Heart left ventricle (tissue), 13 donors: Measurements from ENCODE around the gene EYA4.

Source experiments
- POLR2A ChIP-seq, 2 donors: fragments of 450-650 bp; IDR thresholded peaks; one replicate each; pipeline ENCODE4 v1.6.1; 2017; ENCODE audit warnings: antibody characterized with exemption in 2 of 2, mild to moderate bottlenecking in 2 of 2, moderate library complexity in 2 of 2
- TF ChIP-seq, protein P1 (sequence below), 12 donors: fragments of 200-600 bp; sonication (generic) in 4 of 12; IDR thresholded peaks; one replicate each; pipeline versions ENCODE4 v1.5.0 to v1.8.0; 2018 to 2022; ENCODE audit warnings: antibody characterized with exemption in 12 of 12, mild to moderate bottlenecking in 5 of 12
- donor health status: ischemic (EF 13 %, LVEDD 7.1; RV severe dilation, severe dysfunction).
- donor health status: DM: no; HTN: yes; CAD: no.
- donor health status: DM: no; HTN: no; CAD: no.
- donor health status: ischemic (EF 25% LVEDD 6.9; RV normal size, moderate dysfunction).
- donor health status: ischemic (EF 25% LVEDD 5.7; RV mildly dilated, moderate dysfunction).
- donor health status: ischemic (EF 35%, LVEDD 5.7; RV mildly dilated, moderate dysfunction).
- donor health status: nonischemic (EF 11% LVEDD 7.7; RV severe dilation, severe dysfunction).
- donor health status: DM: yes; HTN: yes; CAD: no.
- donor health status: PGD.
- donor health status: ischemic (EF 29% LVEDD 5.4; RV normal size, mild dysfunction).
- donor health status: nonischemic (EF 23%, LVEDD 6.1; RV moderate dilation, normal function).

DNA sequence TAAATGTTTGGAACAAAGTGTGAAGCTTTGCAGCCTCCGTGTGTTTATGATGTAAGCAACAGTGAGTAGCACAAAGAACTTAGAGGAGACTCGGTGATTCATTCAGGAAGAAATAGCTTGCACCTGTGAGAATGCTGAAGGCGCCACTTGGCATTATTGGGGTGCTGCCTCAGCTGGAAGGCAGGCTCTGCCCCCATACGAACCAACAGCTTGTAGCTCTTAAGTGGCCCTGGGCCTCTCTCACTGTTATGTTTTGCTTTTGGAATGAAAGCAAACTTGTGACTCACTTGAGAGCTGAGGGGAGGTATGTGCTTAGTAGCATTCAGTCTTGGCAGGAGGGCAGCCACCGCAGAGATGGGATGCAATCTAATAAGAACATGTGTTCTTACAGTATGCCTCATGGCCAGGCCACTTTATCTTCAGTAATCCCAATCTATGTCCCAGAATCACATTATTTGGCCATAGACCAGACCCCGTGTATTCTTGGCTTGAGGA lies 310.7 kb downstream of the EYA4 start:
- no peak for TF ChIP-seq POLR2A (IDR thresholded peaks at IDR 0.05)
- TF ChIP-seq, protein P1, sequence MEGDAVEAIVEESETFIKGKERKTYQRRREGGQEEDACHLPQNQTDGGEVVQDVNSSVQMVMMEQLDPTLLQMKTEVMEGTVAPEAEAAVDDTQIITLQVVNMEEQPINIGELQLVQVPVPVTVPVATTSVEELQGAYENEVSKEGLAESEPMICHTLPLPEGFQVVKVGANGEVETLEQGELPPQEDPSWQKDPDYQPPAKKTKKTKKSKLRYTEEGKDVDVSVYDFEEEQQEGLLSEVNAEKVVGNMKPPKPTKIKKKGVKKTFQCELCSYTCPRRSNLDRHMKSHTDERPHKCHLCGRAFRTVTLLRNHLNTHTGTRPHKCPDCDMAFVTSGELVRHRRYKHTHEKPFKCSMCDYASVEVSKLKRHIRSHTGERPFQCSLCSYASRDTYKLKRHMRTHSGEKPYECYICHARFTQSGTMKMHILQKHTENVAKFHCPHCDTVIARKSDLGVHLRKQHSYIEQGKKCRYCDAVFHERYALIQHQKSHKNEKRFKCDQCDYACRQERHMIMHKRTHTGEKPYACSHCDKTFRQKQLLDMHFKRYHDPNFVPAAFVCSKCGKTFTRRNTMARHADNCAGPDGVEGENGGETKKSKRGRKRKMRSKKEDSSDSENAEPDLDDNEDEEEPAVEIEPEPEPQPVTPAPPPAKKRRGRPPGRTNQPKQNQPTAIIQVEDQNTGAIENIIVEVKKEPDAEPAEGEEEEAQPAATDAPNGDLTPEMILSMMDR (IDR thresholded peaks at IDR 0.05), result no peak
